Activated CD4-positive, alpha-beta memory T cell treated with anti-CD3 and anti-CD28 coated beads for 36 hours (primary cell): ENCODE data around the gene TMEM198. TPM values are rescaled to one million over a fixed set of nuclear protein-coding genes. Genes with fewer than 3 reads are reported as not detected.

Experiments used
- microRNA-seq: library from miRNA; unstranded; fragments of <30 nt; microRNA quantifications from one replicate; pipeline ENCODE4 v1.2.0, GENCODE V29; 2022; ENCODE audit warnings: borderline number of aligned reads, borderline microRNAs expressed, borderline replicate concordance
- total RNA-seq, 2 experiments: library from RNA; stranded (reverse); gene quantifications; one replicate each; pipeline ENCODE4 v1.2.3, GENCODE V29; 2021

TMEM198 gene
- total RNA-seq, 2 experiments from 2014 or later = 2.6 to 4.4 TPM

Small RNA genes within 50 kb of the gene (microRNA-seq; reads per million reads assigned to microRNA genes)
- gene MIR3132 = not detected

Other genes with a start within 250 kb of the TMEM198 start
- under 1 TPM in 1 of 2 experiments, not detected in 1; 0.24 TPM for gene PTPRN, start 234.6 kb upstream of the TMEM198 start, total RNA-seq
- gene RESP18, start 211.3 kb upstream of the TMEM198 start, total RNA-seq = not detected
- 10 to 100 TPM; 71.6 to 74.2 TPM for gene DNPEP, start 156.1 kb upstream of the TMEM198 start, total RNA-seq
- gene DES, start 125.7 kb upstream of the TMEM198 start, total RNA-seq = not detected
- 1 to 10 TPM; 1.1 to 1.7 TPM for gene SPEG, start 109.2 kb upstream of the TMEM198 start, total RNA-seq
- 10 to 100 TPM; 37.1 to 37.4 TPM for gene GMPPA, start 45.1 kb upstream of the TMEM198 start, total RNA-seq
- under 1 TPM in 1 of 2 experiments, not detected in 1; 0.07 TPM for gene ASIC4, start 29.5 kb upstream of the TMEM198 start, total RNA-seq
- gene CHPF, start 219 bp upstream of the TMEM198 start, total RNA-seq = 10 to 100 TPM; 19.9 to 21.0 TPM
- under 1 TPM; 0.83 to 0.94 TPM for gene OBSL1, start 27.5 kb downstream of the TMEM198 start, total RNA-seq
- not detected for gene INHA, start 28.3 kb downstream of the TMEM198 start, total RNA-seq
- gene STK11IP, start 53.8 kb downstream of the TMEM198 start, total RNA-seq = 10 to 100 TPM; 28.7 to 28.9 TPM
- not detected for gene SLC4A3, start 83.6 kb downstream of the TMEM198 start, total RNA-seq